Ovary (tissue), 9 donors: ENCODE data around the gene CADM4. TPM values are rescaled to one million over a fixed set of nuclear protein-coding genes. Genes with fewer than 3 reads are reported as not detected.

Experiments
- DNase-seq, 5 donors: peaks; one replicate each; pipeline ENCODE4 v3.0.0-alpha.2; 2019 to 2020
- H3K27ac ChIP-seq, 2 donors: fragments of 200-600 bp; one replicate each; pipeline versions ENCODE4 v1.5.1 to v1.8.0; 2019 to 2022
- H3K27me3 ChIP-seq: fragments of 200-600 bp; one replicate; pipeline ENCODE4 v1.8.0; 2022
- H3K36me3 ChIP-seq: fragments of 200-600 bp; sonication (generic); one replicate; pipeline ENCODE4 v1.5.1; 2019
- H3K4me1 ChIP-seq: one replicate; pipeline ENCODE4 v1.8.1; 2013; ENCODE audit warnings: mild to moderate bottlenecking, moderate library complexity; ENCODE audit not compliant: insufficient read depth
- H3K4me3 ChIP-seq: fragments of 200-600 bp; sonication (generic); one replicate; pipeline ENCODE4 v1.5.1; 2017
- H3K9me3 ChIP-seq, 2 donors: fragments of 200-600 bp in 1 of 2; sonication (generic) in 1 of 2; one replicate each; pipeline versions ENCODE4 v1.5.1 to v1.8.1; 2013 to 2019; ENCODE audit warnings: mild to moderate bottlenecking in 1 of 2, moderate library complexity in 1 of 2
- CTCF ChIP-seq, 3 donors: fragments of 450-650 bp in 2 of 3; fragments of 200-600 bp in 1 of 3; IDR thresholded peaks; one replicate each; pipeline versions ENCODE4 v1.5.1 to v1.8.0; 2016 to 2022; ENCODE audit warnings: antibody characterized with exemption in 3 of 3, mild to moderate bottlenecking in 1 of 3
- EP300 ChIP-seq: sonication (generic); formaldehyde crosslinking; IDR thresholded peaks from one replicate; pipeline ENCODE4 v1.6.1; 2017; ENCODE audit warnings: antibody characterized with exemption
- POLR2A ChIP-seq: fragments of 450-650 bp; IDR thresholded peaks from one replicate; pipeline ENCODE4 v1.6.1; 2017; ENCODE audit warnings: antibody characterized with exemption, mild to moderate bottlenecking, moderate library complexity
- WGBS, 3 donors: extraction: QIAGEN DNeasy Blood & Tissue Kit in 1 of 3; methylation state at CpG; one replicate each; pipeline versions ENCODE4 v1.1.5 to v1.1.7; 2013 to 2017; 5-methylcytosine and 5-hydroxymethylcytosine counted together
- intact Hi-C, 4 donors: fragments of 100-400 bp; cut with DNase I; formaldehyde crosslinking; loops; one replicate each; pipeline versions ENCODE4 v1.11.0 to v1.15.1; 2022 to 2023
- polyA plus RNA-seq, 2 donors: library from polyadenylated mRNA; stranded (reverse); fragments of 200-250 nt in 1 of 2; fragments of 350-450 nt in 1 of 2; fragmentation: Illumina TruSeq in 1 of 2; extraction: RNeasy Lipid Tissue Mini Kit (QIAGEN cat#74804) in 1 of 2; gene quantifications; one replicate each; pipeline ENCODE4 v1.2.3, GENCODE V29; 2013 to 2014
- total RNA-seq, 7 donors: library from RNA; depleted of rRNA in 2 of 7; stranded (reverse); fragments of >200 nt in 2 of 7; fragmentation: NEBNext Ultra II Directional in 3 of 7; extraction: Animal tissue kit (Norgen Biotek cat#: 25700) in 3 of 7; gene quantifications; one replicate each; pipeline versions ENCODE4 v1.1.0 to v1.2.4, GENCODE V29; 2016 to 2023
- donor health status: DM: no; HTN: no; CAD: no; lungs with moderate emphysema.
- donor health status: DM: no; HTN: no; CAD: no.
- donor health status: Bipolar disorder and iron deficiency.
- donor health status: DM: yes; HTN: yes; CAD: no.
- donor health status: DM: no; HTN: no; CAD: no.
- donor health status: DM: yes; HTN: yes; CAD: no.

The CADM4 gene
- total and polyA plus RNA-seq, 9 donors: 6.2 to 24.3 (median 11.3) TPM

DNA sequence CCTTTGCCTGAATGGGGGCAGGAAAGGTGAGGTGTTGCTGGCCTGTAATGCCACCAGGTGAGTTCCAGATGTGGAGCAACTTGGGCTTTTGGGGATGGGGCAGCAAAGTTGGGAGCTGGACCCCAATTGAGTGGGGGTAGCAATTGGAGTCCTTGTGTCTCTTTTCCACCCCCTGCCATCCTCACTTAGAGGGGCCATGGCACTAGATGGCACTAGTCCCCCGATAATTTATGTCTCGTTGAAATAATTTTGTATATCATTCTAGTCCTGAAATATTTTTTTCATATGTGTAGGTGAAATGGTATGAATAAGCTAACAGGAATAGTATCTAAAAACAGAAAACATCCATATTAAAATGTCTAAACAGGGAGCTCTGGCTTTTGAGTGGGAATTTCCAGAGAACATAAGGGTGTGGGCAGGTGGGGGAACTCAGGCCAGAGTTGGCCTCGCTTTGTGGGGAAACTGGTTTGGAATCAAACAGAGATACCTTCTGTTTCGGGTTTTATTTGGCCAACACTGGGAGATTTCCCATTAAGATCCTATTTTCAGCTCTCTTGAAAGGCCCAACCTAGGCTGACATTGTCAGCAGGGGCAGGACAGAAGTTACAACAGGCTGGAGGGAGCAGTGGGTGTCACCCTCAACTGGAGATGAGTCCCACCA lies 39.9 kb downstream of the CADM4 start:
- H3K36me3 ChIP-seq: no peaks in the 10 kb centered on the region
- no peak overlapping the region for H3K4me3 ChIP-seq
- H3K27ac ChIP-seq: no peak overlapping the region
- WGBS, 3 donors: 78 to 82% (median 78%) methylated on average over 4 of the region's 4 CpGs
- intact Hi-C loops: loop anchor here in 2 of 4 donors (5.0 to 10.0 kb wide), 2 partner anchors 55 to 67 kb away; partner anchors contain the start of gene ZNF575 (in 1 of the 2)
- no peaks in the 10 kb centered on the region for H3K27me3 ChIP-seq
- no peak for DNase-seq
- peaks cover 8% of the 10 kb centered on the region for H3K4me1 ChIP-seq
- TF ChIP-seq POLR2A: no peak
- no peak for TF ChIP-seq CTCF (IDR thresholded peaks at IDR 0.05)
- TF ChIP-seq EP300: no peak
- H3K9me3 ChIP-seq: no peaks in the 10 kb centered on the region

- H3K36me3 ChIP-seq: no peaks in the 10 kb centered on the region
- TF ChIP-seq EP300 (no peak), CTCF (IDR thresholded peaks at IDR 0.05) (no peak), POLR2A (no peak)
- H3K27ac ChIP-seq: no peak overlapping the region
- H3K9me3 ChIP-seq: no peaks in the 10 kb centered on the region
- intact Hi-C loops: loop anchor here in 1 of 4 donors (5.0 kb wide), 1 partner anchor 66 kb away; the partner anchor contains the start of gene ZNF575
- no peak overlapping the region for H3K4me3 ChIP-seq
- peaks cover 10% of the 10 kb centered on the region for H3K4me1 ChIP-seq
- DNase-seq: no peak
- H3K27me3 ChIP-seq: no peaks in the 10 kb centered on the region
- WGBS, 3 donors: 82 to 86% (median 84%) methylated on average over 19 of the region's 19 CpGs
These were observed 41.0 kb downstream of the CADM4 start for GRCh38 chr19:43598445-43599240.

GRCh38 chr19:43597876-43598275 lies 41.8 kb downstream of the CADM4 start:
- Histone ChIP-seq H3K4me3 (no peak overlapping the region), H3K4me1 (peaks cover 10% of the 10 kb centered on the region), H3K9me3 (no peaks in the 10 kb centered on the region), H3K36me3 (no peaks in the 10 kb centered on the region), H3K27ac (no peak overlapping the region), H3K27me3 (no peaks in the 10 kb centered on the region)
- intact Hi-C loops: loop anchor here in 1 of 4 donors (5.0 kb wide), 1 partner anchor 66 kb away; the partner anchor contains the start of gene ZNF575
- TF ChIP-seq EP300: no peak
- TF ChIP-seq POLR2A: no peak
- 11 to 22% (median 12%) methylated on average over 5 of the region's 5 CpGs for WGBS, 3 donors
- no peak for DNase-seq

- 17 to 29% (median 18%) methylated on average over 7 of the region's 7 CpGs for WGBS, 3 donors
- Histone ChIP-seq H3K4me3 (peak overlapping the region; percentile 44), H3K27ac (peak overlapping the region; percentile 91 to 99), H3K36me3 (no peaks in the 10 kb centered on the region), H3K9me3 (no peaks in the 10 kb centered on the region), H3K27me3 (no peaks in the 10 kb centered on the region), H3K4me1 (peaks cover 10% of the 10 kb centered on the region)
- intact Hi-C loops: loop anchor here in 1 of 4 donors (5.0 kb wide), 1 partner anchor 65 kb away; the partner anchor contains the start of gene ZNF575
- no peak for TF ChIP-seq POLR2A
- no peak for TF ChIP-seq EP300
- TF ChIP-seq CTCF (IDR thresholded peaks at IDR 0.05): no peak
- no peak for DNase-seq
These were observed 42.7 kb downstream of the CADM4 start for GRCh38 chr19:43596842-43597461.
